Neuron (in vitro differentiated cells): ENCODE data around the gene PASD1.
"Not testable (repeated sequence)": the region's sequence is repeated elsewhere in the genome, so short reads cannot be mapped to it uniquely, and the experiment has no call there.

ENCODE experiments used
- H2AFZ ChIP-seq: one replicate; pipeline ENCODE4 v1.6.1; 2013; ENCODE audit warnings: low read depth, mild to moderate bottlenecking, inconsistent platforms, low read length, moderate library complexity
- H3K27me3 ChIP-seq: one replicate; pipeline ENCODE4 v1.6.1; 2013; ENCODE audit warnings: low read length; ENCODE audit not compliant: insufficient read depth
- H3K36me3 ChIP-seq: one replicate; pipeline ENCODE4 v1.6.1; 2013; ENCODE audit warnings: low read length; ENCODE audit not compliant: insufficient read depth
- H3K4me1 ChIP-seq: one replicate; pipeline ENCODE4 v1.6.1; 2013; ENCODE audit warnings: low read length; ENCODE audit not compliant: insufficient read depth
- H3K4me3 ChIP-seq: 2 replicates; pipeline ENCODE4 v1.5.1; 2013; ENCODE audit warnings: mild to moderate bottlenecking, low read length, moderate library complexity
- H3K9me3 ChIP-seq: one replicate; pipeline ENCODE4 v1.6.1; 2013; ENCODE audit warnings: low read length

Gene PASD1

DNA sequence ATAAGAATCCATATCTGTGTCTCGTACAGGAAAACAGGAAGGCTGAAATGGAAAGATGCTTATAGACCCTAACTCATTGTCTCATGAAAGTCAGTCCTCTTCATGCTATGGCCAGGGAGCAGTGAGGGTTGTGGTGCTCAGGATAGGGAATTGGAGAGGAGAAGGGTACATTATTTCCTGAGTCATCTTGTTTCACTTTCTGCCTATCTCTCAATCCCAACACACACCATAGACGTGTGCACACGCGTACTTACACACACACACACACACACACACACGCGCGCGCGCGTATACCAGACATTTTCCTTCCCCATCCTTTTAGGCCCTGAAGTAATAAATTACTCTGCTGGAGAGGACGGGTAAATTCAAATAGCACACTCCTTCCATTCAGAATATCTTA lies 78.1 kb downstream of the PASD1 start:
- H2AFZ ChIP-seq, result no peak overlapping the region
- no peaks in the 10 kb centered on the region for H3K36me3 ChIP-seq
- no peaks in the 10 kb centered on the region for H3K9me3 ChIP-seq
- no peaks in the 10 kb centered on the region for H3K27me3 ChIP-seq
- H3K4me1 ChIP-seq, result no peaks in the 10 kb centered on the region
- no peak overlapping the region for H3K4me3 ChIP-seq

GRCh38 chrX:151675121-151675746 lies 111.8 kb downstream of the PASD1 start:
- Histone ChIP-seq H3K4me1 (no peaks in the 10 kb centered on the region), H3K27me3 (peaks cover 2% of the 10 kb centered on the region), H3K9me3 (no peaks in the 10 kb centered on the region), H3K36me3 (no peaks in the 10 kb centered on the region), H2AFZ (no peak overlapping the region), H3K4me3 (no peak overlapping the region)

DNA sequence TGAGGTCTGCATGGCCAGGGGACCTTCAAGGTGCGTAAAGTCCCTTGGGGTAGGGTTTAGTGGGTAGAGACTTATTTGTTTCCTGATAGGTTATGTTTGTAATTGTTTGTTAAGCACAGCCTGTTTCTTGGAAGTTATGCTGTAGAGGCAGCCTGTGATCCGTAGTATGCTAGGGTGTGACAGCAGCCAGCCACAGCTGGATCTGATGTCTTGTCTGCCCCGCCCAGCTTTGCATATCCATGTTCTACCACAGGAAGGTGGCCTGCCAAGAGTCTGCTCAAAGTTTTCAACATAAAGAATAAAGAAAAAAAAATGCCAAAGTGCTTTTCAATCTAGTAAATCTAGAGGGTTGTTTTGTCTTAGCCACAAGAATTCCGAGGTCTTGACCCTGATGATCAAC lies 112.7 kb downstream of the PASD1 start:
- Histone ChIP-seq H2AFZ (no peak overlapping the region), H3K9me3 (no peaks in the 10 kb centered on the region), H3K27me3 (peaks cover 2% of the 10 kb centered on the region), H3K4me3 (no peak overlapping the region), H3K36me3 (no peaks in the 10 kb centered on the region), H3K4me1 (no peaks in the 10 kb centered on the region)

GRCh38 chrX:151679798-151680402 lies 116.4 kb downstream of the PASD1 start:
- Histone ChIP-seq H2AFZ (no peak overlapping the region), H3K4me3 (no peak overlapping the region), H3K9me3 (no peaks in the 10 kb centered on the region), H3K36me3 (no peaks in the 10 kb centered on the region), H3K27me3 (no peaks in the 10 kb centered on the region), H3K4me1 (no peaks in the 10 kb centered on the region)

- no peaks in the 10 kb centered on the region for H3K27me3 ChIP-seq
- H3K4me3 ChIP-seq, result no peak overlapping the region
- no peaks in the 10 kb centered on the region for H3K4me1 ChIP-seq
- H3K36me3 ChIP-seq, result no peaks in the 10 kb centered on the region
- no peaks in the 10 kb centered on the region for H3K9me3 ChIP-seq
- no peak overlapping the region for H2AFZ ChIP-seq
These were observed 117.3 kb downstream of the PASD1 start for GRCh38 chrX:151680805-151681204.

DNA sequence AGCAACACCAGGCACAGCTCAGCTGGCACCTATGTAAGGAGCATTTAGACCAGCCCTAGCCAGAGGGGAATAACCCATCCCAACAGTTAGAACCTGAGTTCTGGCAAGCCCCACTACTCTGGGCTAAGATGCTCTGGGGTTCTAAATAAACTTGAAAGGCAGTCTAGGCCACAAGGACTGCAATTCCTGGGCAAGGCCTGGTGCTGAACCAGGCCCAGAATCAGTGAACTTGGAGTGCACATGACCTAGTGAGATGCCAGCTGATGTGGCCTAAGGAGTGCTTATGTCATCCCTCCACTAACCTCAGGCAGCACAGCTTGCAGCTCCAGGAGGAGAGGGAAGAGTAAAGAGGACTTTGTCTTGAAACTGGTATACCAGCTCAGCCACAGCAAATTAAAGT lies 124.2 kb downstream of the PASD1 start:
- Histone ChIP-seq H2AFZ (no peak overlapping the region), H3K9me3 (no peaks in the 10 kb centered on the region), H3K27me3 (peaks cover 2% of the 10 kb centered on the region), H3K36me3 (no peaks in the 10 kb centered on the region), H3K4me3 (no peak overlapping the region), H3K4me1 (no peaks in the 10 kb centered on the region)

DNA sequence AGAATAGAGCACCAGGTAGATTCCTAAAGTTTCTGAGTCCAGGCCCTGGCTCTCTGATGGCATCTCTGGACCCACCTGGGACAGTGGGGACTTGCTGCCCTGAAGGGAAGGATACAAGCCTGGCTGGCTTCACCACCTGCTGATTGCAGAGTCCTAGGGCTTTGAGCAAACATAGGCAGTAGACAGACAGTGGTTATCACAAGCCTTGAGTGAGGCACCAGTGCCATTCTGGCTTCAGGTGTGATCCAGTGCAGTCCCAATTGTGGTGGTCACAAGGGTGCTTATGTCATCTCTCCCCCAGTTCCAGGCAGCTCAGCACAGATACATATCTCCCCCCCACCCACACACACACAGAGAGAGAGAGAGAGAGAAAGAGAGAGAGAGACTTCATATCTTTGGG lies 125.2 kb downstream of the PASD1 start:
- H2AFZ ChIP-seq, result no peak overlapping the region
- no peaks in the 10 kb centered on the region for H3K36me3 ChIP-seq
- H3K9me3 ChIP-seq, result no peaks in the 10 kb centered on the region
- peaks cover 12% of the 10 kb centered on the region for H3K27me3 ChIP-seq
- no peak overlapping the region for H3K4me3 ChIP-seq
- H3K4me1 ChIP-seq, result no peaks in the 10 kb centered on the region

- H3K4me1 ChIP-seq, result no peaks in the 10 kb centered on the region
- H3K9me3 ChIP-seq, result no peaks in the 10 kb centered on the region
- H2AFZ ChIP-seq, result no peak overlapping the region
- H3K4me3 ChIP-seq, result no peak overlapping the region
- peaks cover 27% of the 10 kb centered on the region for H3K27me3 ChIP-seq
- H3K36me3 ChIP-seq, result no peaks in the 10 kb centered on the region
These were observed 129.3 kb downstream of the PASD1 start for GRCh38 chrX:151692825-151693224.

GRCh38 chrX:151694121-151694520 lies 130.6 kb downstream of the PASD1 start:
- Histone ChIP-seq H3K27me3 (peaks cover 27% of the 10 kb centered on the region), H2AFZ (no peak overlapping the region), H3K4me3 (no peak overlapping the region), H3K36me3 (no peaks in the 10 kb centered on the region), H3K9me3 (no peaks in the 10 kb centered on the region), H3K4me1 (no peaks in the 10 kb centered on the region)

DNA sequence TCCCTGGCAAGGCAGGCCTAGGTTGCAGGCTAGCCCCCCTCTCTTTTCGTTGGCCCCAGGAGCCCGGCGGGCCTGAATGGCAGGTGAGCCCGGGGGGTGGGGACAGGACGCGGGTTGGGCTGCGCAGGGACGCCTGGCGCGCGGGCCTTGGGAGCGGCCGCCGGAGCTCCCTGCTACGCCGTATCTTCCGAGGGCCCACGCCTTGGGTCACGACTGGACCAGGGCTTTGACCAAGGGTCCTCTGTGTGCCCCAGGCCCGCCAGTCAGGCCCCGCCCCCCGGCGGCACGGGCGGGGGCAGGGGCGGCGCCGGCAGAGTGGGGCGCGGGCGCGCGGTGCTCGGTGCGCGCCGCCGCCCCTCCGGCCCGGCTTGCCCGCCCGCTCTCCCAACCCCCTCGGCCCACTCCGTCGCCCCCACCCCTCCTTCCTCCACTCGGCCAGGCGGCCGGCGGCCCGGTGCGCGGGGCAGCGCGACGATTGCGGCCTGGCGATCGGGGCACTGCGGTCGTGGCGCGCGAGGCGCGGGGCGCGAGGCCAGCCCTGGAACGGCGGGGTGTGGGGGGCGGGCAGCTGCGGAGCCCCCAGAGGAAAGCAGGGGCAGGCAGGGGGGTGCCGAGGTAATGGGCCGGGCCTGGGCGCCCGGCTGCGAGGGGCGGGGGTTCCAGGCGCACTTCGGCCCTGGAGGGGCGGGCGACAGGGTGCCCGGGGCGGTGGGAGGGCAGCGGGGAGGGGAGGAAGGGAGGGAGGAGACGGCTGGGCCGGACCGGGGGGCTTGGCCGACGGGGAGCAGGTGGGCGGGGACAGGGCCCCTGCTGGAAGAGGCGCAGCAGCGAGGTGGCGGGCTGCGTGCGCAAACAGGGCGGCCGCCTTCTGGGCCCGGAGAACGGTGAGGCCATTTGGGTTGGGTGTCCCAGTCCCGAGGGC lies 131.4 kb downstream of the PASD1 start, which contains the start of gene PRRG3:
TSS of gene PRRG3 (plus strand) at position 798 of the 922 bp plus-strand sequence. CDS start 3,357 bp downstream, outside the sequence.
- Histone ChIP-seq H3K9me3 (no peaks in the 10 kb centered on the region), H3K36me3 (no peaks in the 10 kb centered on the region), H3K4me1 (no peaks in the 10 kb centered on the region), H3K27me3 (peaks cover 27% of the 10 kb centered on the region), H3K4me3 (no peak within 1 kb of the TSS), H2AFZ (no peak within 1 kb of the TSS)

GRCh38 chrX:151695583-151696340 lies 132.3 kb downstream of the PASD1 start:
- Histone ChIP-seq H3K4me3 (no peak overlapping the region), H3K36me3 (no peaks in the 10 kb centered on the region), H2AFZ (no peak overlapping the region), H3K9me3 (no peaks in the 10 kb centered on the region), H3K4me1 (no peaks in the 10 kb centered on the region), H3K27me3 (peaks cover 27% of the 10 kb centered on the region)

GRCh38 chrX:151697082-151697481 lies 133.6 kb downstream of the PASD1 start:
- H3K9me3 ChIP-seq, H3K4me1 ChIP-seq: not testable (repeated sequence)
- peaks cover 27% of the 10 kb centered on the region for H3K27me3 ChIP-seq

DNA sequence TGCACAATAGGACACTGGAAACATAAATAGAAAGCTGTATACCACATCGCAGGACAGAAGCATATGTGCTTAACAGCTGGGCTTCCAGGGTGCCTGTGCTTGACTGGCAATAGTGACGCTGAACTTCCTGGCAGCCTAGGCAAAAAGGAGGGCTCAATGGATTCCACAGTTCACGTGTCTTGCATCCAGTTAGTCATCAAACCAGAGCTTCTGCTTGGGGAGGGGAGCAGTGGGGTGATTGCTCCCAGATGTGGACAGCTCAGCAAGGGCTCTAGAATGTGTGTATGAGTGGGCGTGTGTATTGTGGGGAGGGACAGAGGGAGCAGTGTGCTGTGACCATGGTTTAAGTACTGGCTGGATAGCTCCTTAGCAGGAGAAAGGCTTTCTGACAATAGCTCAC lies 134.0 kb downstream of the PASD1 start:
- H3K4me1 ChIP-seq, result no peaks in the 10 kb centered on the region

More at GRCh38 chrX:151697082-151697481, 133.6 kb downstream of the PASD1 start:
- not testable (repeated sequence) for H3K4me3 ChIP-seq, H3K36me3 ChIP-seq, H2AFZ ChIP-seq

More for the DNA sequence above, 134.0 kb downstream of the PASD1 start:
- Histone ChIP-seq H3K36me3 (no peaks in the 10 kb centered on the region), H3K9me3 (no peaks in the 10 kb centered on the region), H2AFZ (no peak overlapping the region), H3K4me3 (no peak overlapping the region), H3K27me3 (peaks cover 25% of the 10 kb centered on the region)
